ENCODE data around the gene CDK19.
"Not testable (repeated sequence)": the region's sequence is repeated elsewhere in the genome, so short reads cannot be mapped to it uniquely, and the experiment has no call there.

Gene CDK19

GRCh38 chr6:110849781-110850180 is 34.5 kb upstream of the CDK19 start:
- Histone ChIP-seq H3K14ac (ENCODE audit: low read length) (no peak overlapping the region), H3K9me3 (ENCODE audit: insufficient read depth, low read depth, low read length) (no peaks in the 10 kb centered on the region), H3K36me3 (ENCODE audit: control insufficient read depth in 1 of 2, insufficient read depth in 2 of 2, low read length in 2 of 2) (no peaks in the 10 kb centered on the region), H2BK5ac (ENCODE audit: low read depth, low read length, poor library complexity) (no peak overlapping the region), H3K27ac (ENCODE audit: low read depth, low read length) (no peak overlapping the region), H3K4me2 (ENCODE audit: low read length) (no peak overlapping the region), H2BK120ac (ENCODE audit: insufficient read depth, low read length, poor library complexity) (no peak overlapping the region), H2AK5ac (ENCODE audit: low read length) (no peak overlapping the region), H3K79me2 (ENCODE audit: control insufficient read depth, insufficient read depth, low read length, poor library complexity) (no peaks in the 10 kb centered on the region), H3K4me1 (ENCODE audit: control insufficient read depth in 1 of 2, insufficient read depth in 2 of 2, low read length in 2 of 2) (no peaks in the 10 kb centered on the region), H3K79me1 (ENCODE audit: low read length) (no peaks in the 10 kb centered on the region), H3K9ac (ENCODE audit: low read length) (no peak overlapping the region), H3K27me3 (ENCODE audit: insufficient read depth, low read length) (no peaks in the 10 kb centered on the region), H3K4ac (ENCODE audit: low read depth, low read length) (no peak overlapping the region), H2BK12ac (ENCODE audit: low read length) (no peak overlapping the region), H4K8ac (ENCODE audit: low read depth, low read length) (no peak overlapping the region), H4K12ac (ENCODE audit: low read depth, low read length) (no peak overlapping the region), H4K91ac (ENCODE audit: low read depth, low read length) (no peak overlapping the region), H3K4me3 (ENCODE audit: low read depth, low read length) (no peak overlapping the region), H3K18ac (ENCODE audit: low read length) (no peak overlapping the region), H3K23ac (ENCODE audit: low read length) (no peak overlapping the region), H2AFZ (ENCODE audit: insufficient read depth, low read length, poor library complexity) (no peak overlapping the region)
- no peak for DNase-seq
- WGBS (ENCODE audit: extremely low coverage, insufficient coverage, insufficient read length): no CpG with 5 or more reads among the region's 4 CpGs

DNA sequence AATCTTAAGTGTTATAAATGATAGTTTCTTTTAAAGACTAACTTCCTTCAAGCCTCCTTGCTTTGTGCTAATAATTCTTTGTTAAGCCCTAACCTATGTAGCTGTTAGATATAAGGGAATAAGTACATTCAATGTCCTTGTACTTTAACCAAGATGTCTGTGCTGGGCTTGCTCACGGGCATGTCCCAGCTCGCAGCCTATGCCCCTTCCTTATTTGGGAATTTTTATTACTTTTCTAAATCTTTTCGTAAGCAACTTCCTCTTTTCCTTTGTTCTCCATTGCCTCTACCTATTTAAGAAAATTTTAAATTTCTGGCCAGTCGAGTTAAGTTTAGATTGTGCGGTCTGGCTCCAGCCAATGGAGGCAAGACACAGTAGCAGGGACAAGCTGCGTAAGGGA is 26.0 kb upstream of the CDK19 start:
- H2BK5ac ChIP-seq (ENCODE audit: low read depth, low read length, poor library complexity): no peak overlapping the region
- no peak for DNase-seq
- H3K4me3 ChIP-seq (ENCODE audit: low read depth, low read length): no peak overlapping the region
- H4K8ac ChIP-seq (ENCODE audit: low read depth, low read length): no peak overlapping the region
- H3K9ac ChIP-seq (ENCODE audit: low read length): no peak overlapping the region
- H4K12ac ChIP-seq (ENCODE audit: low read depth, low read length): no peak overlapping the region
- H2BK120ac ChIP-seq (ENCODE audit: insufficient read depth, low read length, poor library complexity): no peak overlapping the region
- H2AK5ac ChIP-seq (ENCODE audit: low read length): no peak overlapping the region
- no peaks in the 10 kb centered on the region for H3K79me1 ChIP-seq (ENCODE audit: low read length)
- no peak overlapping the region for H3K18ac ChIP-seq (ENCODE audit: low read length)
- H3K14ac ChIP-seq (ENCODE audit: low read length): no peak overlapping the region
- no peak overlapping the region for H3K27ac ChIP-seq (ENCODE audit: low read depth, low read length)
- no peak overlapping the region for H3K4me2 ChIP-seq (ENCODE audit: low read length)
- H2BK12ac ChIP-seq (ENCODE audit: low read length): no peak overlapping the region
- H3K4me1 ChIP-seq (ENCODE audit: control insufficient read depth in 1 of 2, insufficient read depth in 2 of 2, low read length in 2 of 2): no peaks in the 10 kb centered on the region
- H2AFZ ChIP-seq (ENCODE audit: insufficient read depth, low read length, poor library complexity): no peak overlapping the region
- H3K79me2 ChIP-seq (ENCODE audit: control insufficient read depth, insufficient read depth, low read length, poor library complexity): no peaks in the 10 kb centered on the region
- no peaks in the 10 kb centered on the region for H3K36me3 ChIP-seq (ENCODE audit: control insufficient read depth in 1 of 2, insufficient read depth in 2 of 2, low read length in 2 of 2)
- H4K91ac ChIP-seq (ENCODE audit: low read depth, low read length): no peak overlapping the region
- no peak overlapping the region for H3K23ac ChIP-seq (ENCODE audit: low read length)
- no peak overlapping the region for H3K4ac ChIP-seq (ENCODE audit: low read depth, low read length)
- H3K27me3 ChIP-seq (ENCODE audit: insufficient read depth, low read length): no peaks in the 10 kb centered on the region
- H3K9me3 ChIP-seq (ENCODE audit: insufficient read depth, low read depth, low read length): no peaks in the 10 kb centered on the region
- no CpG with 5 or more reads among the region's 6 CpGs for WGBS (ENCODE audit: extremely low coverage, insufficient coverage, insufficient read length)

DNA sequence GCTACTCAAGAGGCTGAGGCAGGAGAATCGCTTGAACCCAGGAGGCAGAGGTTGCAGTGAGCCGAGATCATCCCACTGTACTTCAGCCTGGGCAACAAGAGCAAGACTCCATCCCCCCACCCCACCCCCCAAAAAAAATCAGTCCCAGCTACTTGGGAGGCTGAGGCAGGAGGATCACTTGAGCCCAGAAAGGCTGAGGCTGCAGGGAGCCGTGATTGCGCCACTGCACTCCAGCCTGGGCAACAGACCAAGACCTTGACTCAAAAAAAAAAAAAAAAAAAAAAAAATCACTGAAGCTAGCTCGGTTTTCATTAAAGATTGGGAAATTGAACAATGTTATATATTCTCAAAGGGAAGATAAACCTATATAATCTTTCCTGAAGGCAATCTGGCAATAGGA is 20.5 kb upstream of the CDK19 start:
- H3K4ac ChIP-seq (ENCODE audit: low read depth, low read length): not testable (repeated sequence)

DNA sequence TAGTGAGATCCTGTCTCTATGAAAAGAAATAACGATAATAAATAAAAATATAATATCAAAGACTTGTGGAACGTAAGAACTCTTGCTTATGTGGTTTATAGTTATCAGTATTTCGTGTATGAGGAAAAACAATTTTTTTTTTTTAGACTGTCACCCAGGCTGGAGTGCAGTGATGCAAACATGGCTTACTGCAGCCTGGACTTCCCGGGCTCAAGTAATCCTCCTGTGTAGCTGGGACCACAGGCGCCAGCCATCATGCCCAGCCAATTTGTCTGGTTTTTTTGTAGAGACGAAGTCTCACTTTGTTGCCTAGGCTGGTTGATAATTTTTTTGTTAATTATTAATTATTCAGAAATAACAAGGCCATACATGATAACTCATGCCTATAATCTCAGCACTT is 18.6 kb upstream of the CDK19 start:
- no peak overlapping the region for H2AK5ac ChIP-seq (ENCODE audit: low read length)
- H3K4me1 ChIP-seq (ENCODE audit: control insufficient read depth in 1 of 2, insufficient read depth in 2 of 2, low read length in 2 of 2): no peaks in the 10 kb centered on the region
- no peak overlapping the region for H3K4me2 ChIP-seq (ENCODE audit: low read length)
- H3K9ac ChIP-seq (ENCODE audit: low read length): no peak overlapping the region
- H4K12ac ChIP-seq (ENCODE audit: low read depth, low read length): no peak overlapping the region
- H3K79me1 ChIP-seq (ENCODE audit: low read length): no peaks in the 10 kb centered on the region
- no peaks in the 10 kb centered on the region for H3K79me2 ChIP-seq (ENCODE audit: control insufficient read depth, insufficient read depth, low read length, poor library complexity)
- no peak overlapping the region for H3K14ac ChIP-seq (ENCODE audit: low read length)
- no peak overlapping the region for H2BK120ac ChIP-seq (ENCODE audit: insufficient read depth, low read length, poor library complexity)
- H3K4ac ChIP-seq (ENCODE audit: low read depth, low read length): no peak overlapping the region
- no peak overlapping the region for H2BK5ac ChIP-seq (ENCODE audit: low read depth, low read length, poor library complexity)
- H3K23ac ChIP-seq (ENCODE audit: low read length): no peak overlapping the region
- no peak overlapping the region for H4K8ac ChIP-seq (ENCODE audit: low read depth, low read length)
- H3K18ac ChIP-seq (ENCODE audit: low read length): no peak overlapping the region
- H3K9me3 ChIP-seq (ENCODE audit: insufficient read depth, low read depth, low read length): no peaks in the 10 kb centered on the region
- no peak overlapping the region for H3K4me3 ChIP-seq (ENCODE audit: low read depth, low read length)
- no peak overlapping the region for H3K27ac ChIP-seq (ENCODE audit: low read depth, low read length)
- H2AFZ ChIP-seq (ENCODE audit: insufficient read depth, low read length, poor library complexity): no peak overlapping the region
- H2BK12ac ChIP-seq (ENCODE audit: low read length): no peak overlapping the region
- no CpG with 5 or more reads among the region's 6 CpGs for WGBS (ENCODE audit: extremely low coverage, insufficient coverage, insufficient read length)
- H4K91ac ChIP-seq (ENCODE audit: low read depth, low read length): no peak overlapping the region
- no peaks in the 10 kb centered on the region for H3K27me3 ChIP-seq (ENCODE audit: insufficient read depth, low read length)
- DNase-seq: no peak
- H3K36me3 ChIP-seq (ENCODE audit: control insufficient read depth in 1 of 2, insufficient read depth in 2 of 2, low read length in 2 of 2): no peaks in the 10 kb centered on the region

More for the DNA sequence above, 20.5 kb upstream of the CDK19 start:
- H3K79me2 ChIP-seq (ENCODE audit: control insufficient read depth, insufficient read depth, low read length, poor library complexity); H2BK120ac ChIP-seq (ENCODE audit: insufficient read depth, low read length, poor library complexity); H4K12ac ChIP-seq (ENCODE audit: low read depth, low read length); H4K91ac ChIP-seq (ENCODE audit: low read depth, low read length); H3K79me1 ChIP-seq (ENCODE audit: low read length); H3K36me3 ChIP-seq (ENCODE audit: control insufficient read depth in 1 of 2, insufficient read depth in 2 of 2, low read length in 2 of 2); H3K4me2 ChIP-seq (ENCODE audit: low read length); H3K27me3 ChIP-seq (ENCODE audit: insufficient read depth, low read length); H3K27ac ChIP-seq (ENCODE audit: low read depth, low read length); H3K4me3 ChIP-seq (ENCODE audit: low read depth, low read length); H3K14ac ChIP-seq (ENCODE audit: low read length); H3K18ac ChIP-seq (ENCODE audit: low read length); H2AK5ac ChIP-seq (ENCODE audit: low read length); H4K8ac ChIP-seq (ENCODE audit: low read depth, low read length); H3K4me1 ChIP-seq (ENCODE audit: control insufficient read depth in 1 of 2, insufficient read depth in 2 of 2, low read length in 2 of 2); H3K9me3 ChIP-seq (ENCODE audit: insufficient read depth, low read depth, low read length); H2BK12ac ChIP-seq (ENCODE audit: low read length); H2BK5ac ChIP-seq (ENCODE audit: low read depth, low read length, poor library complexity); H2AFZ ChIP-seq (ENCODE audit: insufficient read depth, low read length, poor library complexity); H3K9ac ChIP-seq (ENCODE audit: low read length); DNase-seq; H3K23ac ChIP-seq (ENCODE audit: low read length): not testable (repeated sequence)
- no CpG with 5 or more reads among the region's 5 CpGs for WGBS (ENCODE audit: extremely low coverage, insufficient coverage, insufficient read length)

All from trophoblast cell (in vitro differentiated cells and primary cell).